Esophagus muscularis mucosa (tissue), 2 donors: ENCODE results near the gene LGALS3.

Experiments
- EP300 ChIP-seq: sonication (generic); formaldehyde crosslinking; IDR thresholded peaks from one replicate; pipeline ENCODE4 v1.6.1; 2017; ENCODE audit warnings: antibody characterized with exemption
- POLR2A ChIP-seq: fragments of 450-650 bp; IDR thresholded peaks from one replicate; pipeline ENCODE4 v1.6.1; 2017; ENCODE audit warnings: antibody characterized with exemption, moderate library complexity, mild to moderate bottlenecking, low read depth

GRCh38 chr14:55194656-55195355 is 65.8 kb downstream of the LGALS3 start:
- TF ChIP-seq EP300 = no peak
- no peak for TF ChIP-seq POLR2A
